Measurements from ENCODE around the gene PDGFRA.

DNA sequence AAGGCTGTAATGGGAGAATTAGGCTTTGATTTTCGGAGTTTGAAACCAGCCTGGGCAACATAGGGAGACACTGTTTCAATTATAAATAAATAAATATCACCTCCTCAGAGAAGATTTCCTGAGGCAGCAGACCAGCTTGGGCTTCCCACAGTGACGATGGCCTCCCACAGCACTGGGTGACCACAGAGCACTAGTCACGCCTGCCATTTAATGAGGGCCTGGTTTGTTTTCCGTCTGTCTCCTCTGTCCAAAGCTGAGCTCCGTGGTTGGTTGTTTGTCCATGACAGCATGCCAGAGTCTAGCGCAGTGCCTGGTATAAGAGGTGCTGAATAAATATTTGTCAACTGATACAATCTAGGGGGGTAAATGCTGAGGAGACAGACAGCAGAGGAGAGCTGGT, 10.4 kb upstream of the PDGFRA start:
- no peak for TF ChIP-seq EP300 (IDR thresholded peaks at IDR 0.05)
- TF ChIP-seq CTCF (IDR thresholded peaks at IDR 0.05), result no peak
- TF ChIP-seq POLR2AphosphoS5 (IDR thresholded peaks at IDR 0.05), result no peak
- no peak for TF ChIP-seq POLR2A (IDR thresholded peaks at IDR 0.05; ENCODE audit: low read depth)
